ENCODE measurements around the gene FMN1.

GRCh38 chr15:32977506-32977905, 217.0 kb downstream of the FMN1 start:
- TF ChIP-seq CTCF (conservative IDR thresholded peaks at IDR 0.05) (no peak), EZH2 (IDR thresholded peaks at IDR 0.05; ENCODE audit: low read depth) (no peak)
